GM21360 (cell line): ENCODE measurements around the gene PHTF1.

Experiments used
- ATAC-seq: cut with Tn5 transposase; IDR thresholded peaks from one replicate; pipeline ENCODE4 v1.9.1; 2021; ENCODE audit warnings: mild to moderate bottlenecking, moderate library complexity; ENCODE audit not compliant: unreplicated experiment

The PHTF1 gene

DNA sequence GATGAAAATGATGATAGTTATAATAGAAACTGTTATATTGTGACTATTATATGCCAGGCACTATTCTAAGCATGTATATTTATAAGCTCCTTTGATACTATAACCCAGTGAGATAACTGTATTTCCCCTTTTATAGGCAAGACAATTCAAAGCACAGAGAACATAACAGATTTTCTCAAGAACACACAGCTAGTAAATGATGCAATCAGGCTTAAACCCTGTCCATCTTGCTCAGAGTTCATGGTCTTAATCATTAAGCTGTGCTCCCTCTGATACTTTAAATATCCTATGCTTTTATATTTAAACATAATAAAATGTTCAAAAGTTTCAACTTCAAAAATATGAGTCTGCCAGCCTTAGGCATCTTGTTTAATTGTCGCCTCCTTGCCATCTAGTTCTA lies 88.6 kb downstream of the PHTF1 start:
- ATAC-seq = no peak

- ATAC-seq = no peak
Observed at GRCh38 chr1:113669988-113670387, 89.3 kb downstream of the PHTF1 start.

DNA sequence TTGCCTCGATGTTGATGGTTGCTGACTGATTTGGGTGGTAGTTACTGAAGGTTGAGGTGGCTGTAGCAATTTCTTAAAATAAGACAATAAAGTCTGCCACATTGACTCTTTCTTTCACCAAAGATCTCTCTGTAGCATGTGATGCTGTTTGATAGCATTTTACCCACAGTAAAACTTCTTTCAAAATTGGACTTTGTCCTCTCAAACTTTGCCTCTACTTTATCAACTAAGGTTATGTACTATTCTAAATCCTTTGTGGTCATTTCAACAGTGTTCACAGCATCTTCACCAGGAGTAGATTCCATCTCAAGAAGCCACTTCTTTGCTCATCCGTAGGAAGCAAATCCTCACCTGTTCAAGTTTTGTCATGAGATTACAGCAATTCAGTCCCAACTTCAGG lies 93.2 kb downstream of the PHTF1 start:
- ATAC-seq = no peak

GRCh38 chr1:113665071-113665470 lies 94.2 kb downstream of the PHTF1 start:
- ATAC-seq = no peak

GRCh38 chr1:113663165-113663951 lies 95.9 kb downstream of the PHTF1 start:
- no peak for ATAC-seq

GRCh38 chr1:113662101-113662500 lies 97.2 kb downstream of the PHTF1 start:
- ATAC-seq = no peak

- ATAC-seq = no peak
Observed at GRCh38 chr1:113660088-113660487, 99.2 kb downstream of the PHTF1 start.

- ATAC-seq = no peak
Observed at GRCh38 chr1:113659556-113659955, 99.7 kb downstream of the PHTF1 start.

DNA sequence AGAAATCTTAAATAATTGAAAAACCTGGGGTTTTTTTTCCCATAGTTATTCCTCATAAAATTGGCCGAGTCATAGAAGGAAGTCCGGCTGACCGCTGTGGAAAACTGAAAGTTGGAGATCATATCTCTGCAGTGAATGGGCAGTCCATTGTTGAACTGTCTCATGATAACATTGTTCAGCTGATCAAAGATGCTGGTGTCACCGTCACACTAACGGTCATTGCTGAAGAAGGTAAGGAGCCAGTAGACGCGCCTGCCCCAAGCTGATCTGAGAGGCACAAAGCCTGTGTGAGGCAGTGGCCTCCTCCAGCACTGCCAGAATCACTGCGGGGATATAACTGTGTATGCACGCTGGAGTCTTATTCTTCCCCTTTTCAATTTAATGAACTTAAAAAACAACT lies 100.3 kb downstream of the PHTF1 start:
- ATAC-seq = no peak

DNA sequence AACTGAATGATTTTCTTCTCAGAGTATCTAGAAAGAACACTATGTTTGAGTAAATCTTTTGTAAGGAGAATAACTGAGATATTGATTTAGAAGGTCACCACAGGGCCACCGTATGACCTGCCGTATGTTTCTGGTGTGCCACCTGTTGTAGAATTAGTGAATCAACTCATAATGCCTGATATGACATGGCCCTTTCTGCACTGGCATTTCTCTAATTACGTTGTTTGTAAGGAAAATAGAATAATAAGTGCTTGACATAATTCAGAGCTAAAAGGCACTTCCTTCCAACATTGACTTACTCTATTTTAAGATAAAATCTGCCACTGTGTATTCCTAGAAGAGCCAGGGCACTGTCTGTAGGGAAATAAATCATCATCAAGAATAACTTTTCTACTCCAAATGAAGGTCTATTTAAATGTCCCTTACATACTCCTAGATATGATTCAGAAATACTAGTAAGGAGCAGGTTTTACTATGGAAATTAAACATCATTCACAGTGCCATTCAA lies 101.7 kb downstream of the PHTF1 start:
- ATAC-seq = no peak

DNA sequence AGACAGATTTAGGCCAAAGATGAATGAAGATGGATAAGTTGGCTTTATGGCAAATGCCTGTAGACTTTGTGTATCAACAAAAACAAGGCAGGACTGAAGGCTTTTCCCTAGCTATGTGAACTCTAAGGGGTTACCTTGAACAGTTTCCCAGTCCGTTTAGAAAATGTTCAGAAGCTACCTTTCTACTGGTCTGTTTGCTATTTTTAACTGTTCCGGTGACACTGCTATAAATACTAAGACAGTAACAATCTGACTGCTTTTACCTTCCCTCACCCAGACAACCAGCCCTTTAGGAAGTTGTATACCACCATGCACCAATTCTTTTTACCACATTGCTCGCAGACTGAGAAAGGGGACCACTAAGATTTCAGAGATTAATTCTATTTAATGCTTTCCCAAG lies 102.2 kb downstream of the PHTF1 start:
- no peak for ATAC-seq

DNA sequence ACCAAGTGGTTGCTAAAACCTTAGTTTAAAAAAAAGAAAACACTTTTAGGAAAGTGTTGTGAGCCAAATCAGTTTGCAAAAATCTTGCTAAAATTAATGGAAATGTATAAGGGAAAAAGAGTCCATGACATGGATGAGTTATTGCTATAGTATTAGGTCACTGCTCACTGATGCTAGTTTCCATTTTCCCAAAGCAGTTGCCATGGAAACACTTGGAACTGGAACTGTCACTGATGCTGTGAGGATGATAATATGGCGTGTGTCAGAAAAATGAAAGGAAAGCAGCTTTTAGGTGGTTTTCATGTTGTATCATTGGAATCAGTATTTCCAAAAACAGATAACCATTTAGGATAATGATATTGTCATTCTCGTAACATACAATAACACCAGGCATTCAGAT lies 104.4 kb downstream of the PHTF1 start:
- ATAC-seq = no peak

DNA sequence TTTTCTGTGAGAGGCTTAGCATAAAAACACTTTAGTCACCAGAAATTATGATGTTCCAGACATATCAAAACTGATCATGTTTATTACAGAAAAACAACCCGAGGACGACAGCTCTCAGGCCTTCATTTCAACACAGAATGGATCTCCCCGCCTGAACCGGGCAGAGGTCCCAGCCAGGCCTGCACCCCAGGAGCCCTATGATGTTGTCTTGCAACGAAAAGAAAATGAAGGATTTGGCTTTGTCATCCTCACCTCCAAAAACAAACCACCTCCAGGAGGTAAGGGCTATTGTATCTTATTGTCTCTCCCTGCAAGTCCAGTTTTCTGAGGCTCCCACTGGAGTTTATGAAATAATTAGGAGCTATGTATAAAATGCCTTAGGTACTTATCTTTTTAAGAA lies 105.5 kb downstream of the PHTF1 start:
- no peak for ATAC-seq

DNA sequence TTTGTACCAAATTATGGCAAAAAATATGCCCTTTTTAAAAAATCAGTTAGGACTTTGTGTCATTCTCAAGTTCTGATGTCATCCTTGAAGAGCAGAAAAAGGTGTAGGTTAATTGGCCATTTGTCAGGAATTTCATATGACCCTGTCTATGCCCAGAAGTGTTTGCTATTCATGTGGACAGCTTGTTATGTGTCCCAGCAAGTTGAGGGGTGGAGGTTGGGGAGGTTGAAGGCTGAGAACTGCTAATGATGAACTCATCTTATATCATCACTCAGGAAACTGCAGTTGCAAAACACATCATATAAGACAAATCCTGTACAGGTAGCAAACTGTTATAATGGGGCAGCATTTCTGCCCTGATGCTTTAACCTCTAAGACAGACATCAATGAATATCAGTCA lies 106.5 kb downstream of the PHTF1 start:
- no peak for ATAC-seq

DNA sequence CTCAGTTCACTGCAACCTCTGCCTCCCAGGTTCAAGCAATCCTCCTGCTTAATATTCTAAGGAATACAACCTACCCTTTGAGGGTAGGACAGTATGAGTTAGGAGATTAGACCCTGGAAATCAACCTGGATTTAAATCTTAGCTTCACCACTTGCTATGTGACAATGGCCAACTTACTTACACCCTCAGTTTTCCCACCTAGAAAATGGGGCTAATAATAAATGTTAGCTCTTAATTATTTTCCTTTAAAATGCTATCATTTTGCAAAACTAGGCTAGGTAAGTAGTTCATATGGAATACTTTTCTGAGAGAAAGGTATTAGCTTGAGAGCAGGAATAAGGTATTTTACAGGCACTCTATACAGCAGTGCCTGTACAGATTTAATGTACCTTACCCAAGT lies 110.8 kb downstream of the PHTF1 start:
- no peak for ATAC-seq

DNA sequence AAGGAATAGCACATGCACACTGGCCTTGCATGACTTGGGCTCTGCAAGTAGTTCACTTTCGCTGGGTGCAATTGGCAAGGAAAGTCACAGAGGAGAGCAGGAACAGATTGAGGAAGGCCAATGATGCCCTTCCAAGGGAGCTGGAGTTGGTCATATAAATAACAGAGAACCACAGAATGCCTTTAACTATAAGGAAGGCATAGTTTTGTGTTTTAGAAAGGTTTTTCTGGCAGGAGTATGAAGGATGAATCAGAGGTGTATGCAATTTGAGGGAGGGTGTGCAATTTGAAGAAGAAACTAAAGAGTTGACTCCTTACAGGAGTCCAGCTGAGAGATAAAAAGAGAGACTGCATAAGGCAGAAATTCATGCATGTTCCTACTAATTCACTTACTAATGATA lies 112.1 kb downstream of the PHTF1 start:
- no peak for ATAC-seq
